Measurements from ENCODE around the gene RPTOR.
"Not testable (repeated sequence)": the region's sequence is repeated elsewhere in the genome, so short reads cannot be mapped to it uniquely, and the experiment has no call there.

RPTOR gene

GRCh38 chr17:80724775-80725266 is 180.2 kb downstream of the RPTOR start:
- no peak for DNase-seq

GRCh38 chr17:80725517-80725916 is 180.9 kb downstream of the RPTOR start:
- DNase-seq = no peak

GRCh38 chr17:80726558-80727408 is 182.1 kb downstream of the RPTOR start:
- DNase-seq = no peak

GRCh38 chr17:80727409-80727755 is 182.7 kb downstream of the RPTOR start:
- no peak for DNase-seq

GRCh38 chr17:80729016-80729415 is 184.4 kb downstream of the RPTOR start:
- DNase-seq = no peak

GRCh38 chr17:80729761-80730160 is 185.1 kb downstream of the RPTOR start:
- DNase-seq = no peak

- no peak for DNase-seq
These were observed 186.1 kb downstream of the RPTOR start for GRCh38 chr17:80730739-80731138.

GRCh38 chr17:80731323-80731722 is 186.7 kb downstream of the RPTOR start:
- DNase-seq = no peak

- no peak for DNase-seq
These were observed 187.6 kb downstream of the RPTOR start for GRCh38 chr17:80732268-80732667.

- peak; percentile 74 to 82 for DNase-seq
These were observed 192.7 kb downstream of the RPTOR start for GRCh38 chr17:80737106-80738019.

- DNase-seq = peak; percentile 89 to 93
These were observed 193.6 kb downstream of the RPTOR start for GRCh38 chr17:80738020-80738808.

- DNase-seq = no peak
These were observed 194.5 kb downstream of the RPTOR start for GRCh38 chr17:80738987-80739730.

GRCh38 chr17:80740141-80740540 is 195.5 kb downstream of the RPTOR start:
- DNase-seq = peak; percentile 18 to 37

GRCh38 chr17:80742091-80742490 is 197.5 kb downstream of the RPTOR start:
- DNase-seq = no peak

- no peak for DNase-seq
These were observed 198.0 kb downstream of the RPTOR start for GRCh38 chr17:80742581-80743180.

- peak in 1 of 2 donors; percentile 40 for DNase-seq
These were observed 198.6 kb downstream of the RPTOR start for GRCh38 chr17:80743181-80743771.

- not testable (repeated sequence) for DNase-seq
These were observed 199.3 kb downstream of the RPTOR start for GRCh38 chr17:80743973-80744372.

- not testable (repeated sequence) for DNase-seq
These were observed 200.1 kb downstream of the RPTOR start for GRCh38 chr17:80744725-80745124.

GRCh38 chr17:80745183-80745582 is 200.5 kb downstream of the RPTOR start:
- DNase-seq = no peak

- DNase-seq = no peak
These were observed 201.8 kb downstream of the RPTOR start for GRCh38 chr17:80746262-80746935.
